ENCODE data around the gene FYB1.

Gene FYB1

GRCh38 chr5:39178861-39179260 lies 40.5 kb downstream of the FYB1 start:
- TF ChIP-seq TAF1 (IDR thresholded peaks at IDR 0.05; ENCODE audit: low read depth) (no peak), TEAD4 (IDR thresholded peaks at IDR 0.05) (no peak), CEBPB (IDR thresholded peaks at IDR 0.05) (no peak), NFIC (IDR thresholded peaks at IDR 0.05) (no peak), REST (IDR thresholded peaks at IDR 0.05; ENCODE audit: low read depth) (no peak), EP300 (IDR thresholded peaks at IDR 0.05; ENCODE audit: borderline replicate concordance) (no peak), RAD21 (IDR thresholded peaks at IDR 0.05; ENCODE audit: low read depth) (no peak)

GRCh38 chr5:39178171-39178570 lies 41.2 kb downstream of the FYB1 start:
- TF ChIP-seq TEAD4 (IDR thresholded peaks at IDR 0.05) = no peak
- no peak for TF ChIP-seq MAX (IDR thresholded peaks at IDR 0.05)
- TF ChIP-seq REST (IDR thresholded peaks at IDR 0.05; ENCODE audit: low read depth) = no peak
- TF ChIP-seq YY1 (IDR thresholded peaks at IDR 0.05; ENCODE audit: low read depth) = no peak
- TF ChIP-seq FOXM1 (IDR thresholded peaks at IDR 0.05; ENCODE audit: borderline replicate concordance, low read depth) = no peak

GRCh38 chr5:39177631-39177964 lies 41.8 kb downstream of the FYB1 start:
- TF ChIP-seq EP300 (IDR thresholded peaks at IDR 0.05; ENCODE audit: borderline replicate concordance) (no peak), TEAD4 (IDR thresholded peaks at IDR 0.05) (no peak), TAF1 (IDR thresholded peaks at IDR 0.05; ENCODE audit: low read depth) (no peak), EGR1 (IDR thresholded peaks at IDR 0.05) (no peak), MAX (IDR thresholded peaks at IDR 0.05) (no peak), TCF12 (IDR thresholded peaks at IDR 0.05; ENCODE audit: low read depth) (no peak), USF1 (IDR thresholded peaks at IDR 0.05) (no peak), CEBPB (IDR thresholded peaks at IDR 0.05) (no peak), NFIC (IDR thresholded peaks at IDR 0.05) (no peak)

GRCh38 chr5:39176759-39177630 lies 42.4 kb downstream of the FYB1 start:
- TF ChIP-seq TCF12 (IDR thresholded peaks at IDR 0.05; ENCODE audit: low read depth) (no peak), RAD21 (IDR thresholded peaks at IDR 0.05; ENCODE audit: low read depth) (no peak), EP300 (IDR thresholded peaks at IDR 0.05; ENCODE audit: borderline replicate concordance) (no peak), REST (IDR thresholded peaks at IDR 0.05; ENCODE audit: low read depth) (no peak), USF1 (IDR thresholded peaks at IDR 0.05) (no peak), EGR1 (IDR thresholded peaks at IDR 0.05) (no peak), NFIC (IDR thresholded peaks at IDR 0.05) (no peak), ZBTB7A (IDR thresholded peaks at IDR 0.05; ENCODE audit: low read depth) (no peak), CEBPB (IDR thresholded peaks at IDR 0.05) (no peak), CREB1 (IDR thresholded peaks at IDR 0.05; ENCODE audit: low read depth) (no peak), YY1 (IDR thresholded peaks at IDR 0.05; ENCODE audit: low read depth) (no peak), TEAD4 (IDR thresholded peaks at IDR 0.05) (no peak), FOXM1 (IDR thresholded peaks at IDR 0.05; ENCODE audit: borderline replicate concordance, low read depth) (no peak)

Data from Ishikawa (cell line).